HEK293T (cell line): ENCODE data around the gene AADACL4.

ENCODE experiments used
- BHLHE40 ChIP-seq: fragments of 450-650 bp; IDR thresholded peaks from 2 replicates; pipeline ENCODE4 v1.6.1; 2016; ENCODE audit warnings: mild to moderate bottlenecking, moderate library complexity, borderline replicate concordance
- CTBP1 ChIP-seq: fragments of 450-650 bp; IDR thresholded peaks from 2 replicates; pipeline ENCODE4 v1.6.1; 2016; ENCODE audit warnings: borderline replicate concordance
- ELF4 ChIP-seq: fragments of 450-650 bp; IDR thresholded peaks from 2 replicates; pipeline ENCODE4 v1.6.1; 2017; ENCODE audit warnings: antibody characterized with exemption
- FOXA1 ChIP-seq: fragments of 450-650 bp; IDR thresholded peaks from 2 replicates; pipeline ENCODE4 v1.6.1; 2016; ENCODE audit warnings: mild to moderate bottlenecking
- FOXK2 ChIP-seq: fragments of 450-650 bp; IDR thresholded peaks from 2 replicates; pipeline ENCODE4 v1.6.1; 2016; ENCODE audit warnings: mild to moderate bottlenecking
- FOXM1 ChIP-seq: fragments of 450-650 bp; IDR thresholded peaks from 2 replicates; pipeline ENCODE4 v1.6.1; 2017; ENCODE audit warnings: mild to moderate bottlenecking, borderline replicate concordance
- HDGF ChIP-seq: fragments of 450-650 bp; IDR thresholded peaks from 2 replicates; pipeline ENCODE4 v1.6.1; 2017; ENCODE audit warnings: antibody characterized with exemption, borderline replicate concordance
- SP1 ChIP-seq: fragments of 450-650 bp; IDR thresholded peaks from 2 replicates; pipeline ENCODE4 v1.6.1; 2017
- SUZ12 ChIP-seq: fragments of 450-650 bp; IDR thresholded peaks from 2 replicates; pipeline ENCODE4 v1.6.1; 2016; ENCODE audit warnings: mild to moderate bottlenecking

GRCh38 chr1:12712076-12712475, 68.2 kb downstream of the AADACL4 start:
- no peak for TF ChIP-seq SUZ12
- TF ChIP-seq BHLHE40 = no peak
- TF ChIP-seq FOXK2 = no peak
- TF ChIP-seq ELF4 = no peak
- no peak for TF ChIP-seq SP1
- TF ChIP-seq FOXM1 = no peak
- TF ChIP-seq CTBP1 = no peak
- TF ChIP-seq HDGF = no peak
- TF ChIP-seq FOXA1 = no peak
